ENCODE measurements around the gene SLC39A12.
A peak's percentile ranks its signal among the peaks of the same experiment; 100 is the strongest.

DNA sequence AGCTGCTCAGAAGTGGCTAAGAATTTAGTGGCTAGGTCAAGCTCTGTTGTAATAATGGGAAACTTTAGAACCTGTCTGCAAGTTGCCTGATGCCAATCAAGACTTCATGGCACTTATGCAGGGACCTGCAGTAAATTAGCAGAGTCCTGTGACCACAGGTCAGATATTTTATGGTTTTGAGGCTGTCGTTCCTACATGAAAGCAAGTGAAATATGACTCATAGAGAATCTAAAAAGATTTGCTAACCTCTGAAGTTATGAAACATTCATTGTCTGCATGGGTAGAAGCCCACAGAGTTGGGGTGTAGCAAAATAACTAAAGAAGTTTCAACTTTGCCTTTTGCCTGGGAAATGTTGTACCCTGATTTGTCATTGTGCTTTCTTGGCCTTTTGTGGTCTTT, 32.3 kb downstream of the SLC39A12 start:
- no peak for TF ChIP-seq RAD21 (IDR thresholded peaks at IDR 0.05; ENCODE audit: low read length)
- TF ChIP-seq, protein P1, sequence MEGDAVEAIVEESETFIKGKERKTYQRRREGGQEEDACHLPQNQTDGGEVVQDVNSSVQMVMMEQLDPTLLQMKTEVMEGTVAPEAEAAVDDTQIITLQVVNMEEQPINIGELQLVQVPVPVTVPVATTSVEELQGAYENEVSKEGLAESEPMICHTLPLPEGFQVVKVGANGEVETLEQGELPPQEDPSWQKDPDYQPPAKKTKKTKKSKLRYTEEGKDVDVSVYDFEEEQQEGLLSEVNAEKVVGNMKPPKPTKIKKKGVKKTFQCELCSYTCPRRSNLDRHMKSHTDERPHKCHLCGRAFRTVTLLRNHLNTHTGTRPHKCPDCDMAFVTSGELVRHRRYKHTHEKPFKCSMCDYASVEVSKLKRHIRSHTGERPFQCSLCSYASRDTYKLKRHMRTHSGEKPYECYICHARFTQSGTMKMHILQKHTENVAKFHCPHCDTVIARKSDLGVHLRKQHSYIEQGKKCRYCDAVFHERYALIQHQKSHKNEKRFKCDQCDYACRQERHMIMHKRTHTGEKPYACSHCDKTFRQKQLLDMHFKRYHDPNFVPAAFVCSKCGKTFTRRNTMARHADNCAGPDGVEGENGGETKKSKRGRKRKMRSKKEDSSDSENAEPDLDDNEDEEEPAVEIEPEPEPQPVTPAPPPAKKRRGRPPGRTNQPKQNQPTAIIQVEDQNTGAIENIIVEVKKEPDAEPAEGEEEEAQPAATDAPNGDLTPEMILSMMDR (IDR thresholded peaks at IDR 0.05): no peak
- no peak for TF ChIP-seq RFX5 (IDR thresholded peaks at IDR 0.05; ENCODE audit: low read length)
- TF ChIP-seq SMC3 (IDR thresholded peaks at IDR 0.05; ENCODE audit: low read depth, low read length): no peak
- peak; percentile 29; the same call in 1 of the 2 replicates for TF ChIP-seq TEAD4 (IDR thresholded peaks at IDR 0.05; ENCODE audit: borderline replicate concordance, insufficient read depth)
- TF ChIP-seq TCF12 (IDR thresholded peaks at IDR 0.05): no peak; the same call in 1 of the 2 replicates
- no peak for TF ChIP-seq TAF1 (IDR thresholded peaks at IDR 0.05; ENCODE audit: borderline replicate concordance, low read depth, low read length)
- TF ChIP-seq FOXM1 (IDR thresholded peaks at IDR 0.05; ENCODE audit: low read depth): no peak
- TF ChIP-seq YY1 (IDR thresholded peaks at IDR 0.05; ENCODE audit: low read depth): no peak
- TF ChIP-seq MXI1 (IDR thresholded peaks at IDR 0.05; ENCODE audit: low read depth, low read length): no peak
- no peak for TF ChIP-seq USF2 (IDR thresholded peaks at IDR 0.05; ENCODE audit: borderline replicate concordance, low read depth, low read length)
- no peak for TF ChIP-seq NFIC (IDR thresholded peaks at IDR 0.05; ENCODE audit: borderline replicate concordance)

Data from SK-N-SH (cell line).